ENCODE measurements around the gene HTRA3. TPM values are rescaled to one million over a fixed set of nuclear protein-coding genes. Genes with fewer than 3 reads are reported as not detected.

HTRA3 gene
- total and polyA plus RNA-seq, 3 donors from 2014 or later = 6.1 to 17.3 (median 12.2) TPM

DNA sequence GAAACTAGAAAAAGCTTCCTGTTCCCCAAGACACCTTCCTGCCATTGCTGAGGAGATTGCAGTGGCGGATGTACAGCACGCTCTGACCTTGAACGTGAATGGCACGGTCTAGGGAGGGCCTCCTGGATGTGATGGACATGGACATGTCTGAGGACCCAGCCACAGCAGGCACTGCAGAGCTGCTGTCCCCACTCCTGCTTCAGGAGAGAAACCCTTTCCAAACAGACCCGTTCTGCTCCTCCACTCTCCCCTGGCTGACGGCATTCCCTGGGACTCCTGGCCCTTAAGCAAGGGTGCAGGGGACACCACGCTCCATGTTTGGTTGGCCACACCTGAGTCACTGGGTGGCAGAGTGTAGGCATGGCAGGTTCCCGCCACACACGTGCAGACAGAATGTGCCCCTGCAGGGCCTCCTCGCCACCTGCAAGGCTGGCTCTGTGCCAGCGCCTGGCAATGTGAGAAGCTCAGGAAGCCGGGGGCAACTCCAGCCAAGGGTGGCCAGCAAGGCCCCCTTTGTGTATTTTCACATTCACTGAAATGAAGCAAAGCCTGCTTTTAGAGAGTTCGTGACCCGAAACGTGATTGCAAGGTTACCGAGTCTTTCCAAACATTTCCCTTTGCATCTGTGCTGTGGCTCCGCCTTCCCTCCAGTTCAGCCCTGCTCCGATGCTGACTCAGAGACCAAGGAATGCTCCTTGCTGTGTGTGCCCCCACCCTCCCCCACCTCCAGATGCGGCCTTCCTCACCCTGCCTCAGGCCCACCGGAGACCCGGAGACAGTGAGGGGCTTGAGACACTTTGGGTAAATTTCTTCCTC, 46.1 kb downstream of the HTRA3 start:
- 39 to 49% methylated on average over 20 to 21 of the region's 21 CpGs for WGBS, 2 donors
- Histone ChIP-seq H3K4me3 (no peak overlapping the region), H3K9me3 (no peaks in the 10 kb centered on the region), H3K27me3 (no peaks in the 10 kb centered on the region), H3K4me1 (peaks cover 15% of the 10 kb centered on the region), H3K36me3 (ENCODE audit: low read depth, missing control alignments) (no peaks in the 10 kb centered on the region), H3K27ac (no peak overlapping the region)
- peak; percentile 49 for DNase-seq
- intact Hi-C loops (cut with DNase I; ENCODE audit: low total_unique reads) = no loop called here
- TF ChIP-seq POLR2A (IDR thresholded peaks at IDR 0.05) = no peak
- TF ChIP-seq, protein P1, sequence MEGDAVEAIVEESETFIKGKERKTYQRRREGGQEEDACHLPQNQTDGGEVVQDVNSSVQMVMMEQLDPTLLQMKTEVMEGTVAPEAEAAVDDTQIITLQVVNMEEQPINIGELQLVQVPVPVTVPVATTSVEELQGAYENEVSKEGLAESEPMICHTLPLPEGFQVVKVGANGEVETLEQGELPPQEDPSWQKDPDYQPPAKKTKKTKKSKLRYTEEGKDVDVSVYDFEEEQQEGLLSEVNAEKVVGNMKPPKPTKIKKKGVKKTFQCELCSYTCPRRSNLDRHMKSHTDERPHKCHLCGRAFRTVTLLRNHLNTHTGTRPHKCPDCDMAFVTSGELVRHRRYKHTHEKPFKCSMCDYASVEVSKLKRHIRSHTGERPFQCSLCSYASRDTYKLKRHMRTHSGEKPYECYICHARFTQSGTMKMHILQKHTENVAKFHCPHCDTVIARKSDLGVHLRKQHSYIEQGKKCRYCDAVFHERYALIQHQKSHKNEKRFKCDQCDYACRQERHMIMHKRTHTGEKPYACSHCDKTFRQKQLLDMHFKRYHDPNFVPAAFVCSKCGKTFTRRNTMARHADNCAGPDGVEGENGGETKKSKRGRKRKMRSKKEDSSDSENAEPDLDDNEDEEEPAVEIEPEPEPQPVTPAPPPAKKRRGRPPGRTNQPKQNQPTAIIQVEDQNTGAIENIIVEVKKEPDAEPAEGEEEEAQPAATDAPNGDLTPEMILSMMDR (IDR thresholded peaks at IDR 0.05) = no peak

DNA sequence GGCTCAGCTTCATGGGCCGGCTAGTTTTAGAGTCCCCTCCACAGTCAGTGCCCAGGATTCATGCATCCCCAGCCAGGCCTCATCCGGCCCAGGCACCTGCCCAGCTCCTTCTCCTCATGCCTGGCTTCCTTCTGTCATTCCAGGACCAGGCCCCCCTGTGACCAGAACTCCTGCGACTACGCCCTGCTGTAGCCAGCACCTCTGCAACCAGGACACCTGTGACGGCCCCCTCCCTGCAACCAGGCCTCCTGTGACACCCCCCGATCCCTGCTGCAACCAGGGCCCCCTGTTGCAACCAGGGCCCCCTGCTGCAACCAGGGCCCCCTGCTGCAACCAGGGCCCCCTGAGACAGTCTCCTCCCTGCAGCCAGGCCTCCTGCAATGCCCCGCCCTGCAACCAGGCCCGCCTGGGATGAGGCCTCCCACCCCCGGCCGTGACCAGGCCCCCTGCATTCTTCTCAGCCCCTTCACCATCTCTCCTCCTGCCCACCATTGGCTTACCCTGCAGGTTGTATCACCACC, 46.8 kb downstream of the HTRA3 start:
- peaks cover 15% of the 10 kb centered on the region for H3K4me1 ChIP-seq
- DNase-seq = peak; percentile 8
- 85 to 90% methylated on average over 8 to 10 of the region's 10 CpGs for WGBS, 2 donors
- H3K4me3 ChIP-seq = no peak overlapping the region
- no peaks in the 10 kb centered on the region for H3K36me3 ChIP-seq (ENCODE audit: low read depth, missing control alignments)
- intact Hi-C loops (cut with DNase I; ENCODE audit: low total_unique reads) = no loop called here
- no peaks in the 10 kb centered on the region for H3K27me3 ChIP-seq
- H3K9me3 ChIP-seq = no peaks in the 10 kb centered on the region
- no peak for TF ChIP-seq POLR2A (IDR thresholded peaks at IDR 0.05)
- TF ChIP-seq, protein P1 (IDR thresholded peaks at IDR 0.05) = no peak
- no peak overlapping the region for H3K27ac ChIP-seq

DNA sequence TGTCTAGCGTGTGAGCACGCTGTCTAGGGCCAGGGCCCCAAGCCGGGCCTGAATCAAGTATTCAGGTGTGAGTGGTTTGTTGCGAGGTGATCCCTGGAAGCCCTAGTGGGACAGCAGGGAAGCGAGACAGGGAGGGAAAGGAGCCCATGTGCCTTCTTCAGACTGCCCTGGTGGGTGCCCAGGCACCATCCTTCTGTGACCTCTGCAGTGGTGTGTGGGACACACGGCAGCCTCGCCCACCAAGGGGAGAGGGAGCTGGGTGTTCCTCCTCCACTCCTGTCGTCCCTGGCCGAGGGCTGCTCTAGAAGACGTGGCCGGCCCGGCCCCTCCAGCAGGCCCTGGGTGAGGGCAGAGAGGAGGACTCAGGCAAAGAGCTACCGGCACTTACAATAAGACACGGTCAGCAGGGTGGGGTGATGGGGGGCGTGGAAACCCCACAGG, 47.4 kb downstream of the HTRA3 start:
- H3K27ac ChIP-seq = no peak overlapping the region
- no peak for TF ChIP-seq POLR2A (IDR thresholded peaks at IDR 0.05)
- TF ChIP-seq, protein P1 (IDR thresholded peaks at IDR 0.05) = no peak
- no peaks in the 10 kb centered on the region for H3K27me3 ChIP-seq
- H3K36me3 ChIP-seq (ENCODE audit: low read depth, missing control alignments) = no peaks in the 10 kb centered on the region
- H3K4me1 ChIP-seq = peaks cover 15% of the 10 kb centered on the region
- no peak overlapping the region for H3K4me3 ChIP-seq
- DNase-seq = no peak
- intact Hi-C loops (cut with DNase I; ENCODE audit: low total_unique reads) = no loop called here
- 88 to 94% methylated on average over 12 to 15 of the region's 15 CpGs for WGBS, 2 donors
- no peaks in the 10 kb centered on the region for H3K9me3 ChIP-seq

DNA sequence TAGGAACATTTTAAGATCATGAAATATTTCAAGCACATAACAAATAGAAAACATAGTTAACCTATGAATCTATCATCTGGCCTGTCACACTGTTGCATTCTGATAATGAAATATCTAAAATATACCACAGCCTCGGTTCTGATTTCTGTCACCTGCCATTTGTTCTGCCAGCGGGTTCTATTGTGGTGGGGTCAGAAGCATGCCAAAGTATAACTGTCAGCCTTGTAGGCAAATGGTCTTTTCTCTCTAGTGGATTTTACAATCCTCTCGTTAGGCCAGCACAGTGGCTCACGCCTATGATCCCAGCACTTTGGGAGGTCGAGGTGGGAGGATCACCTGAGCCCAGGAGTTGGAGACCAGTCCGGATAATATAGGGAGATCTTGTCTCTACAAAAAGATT, 47.9 kb downstream of the HTRA3 start:
- Histone ChIP-seq H3K4me3 (no peak overlapping the region), H3K9me3 (no peaks in the 10 kb centered on the region), H3K27me3 (no peaks in the 10 kb centered on the region), H3K4me1 (peaks cover 15% of the 10 kb centered on the region), H3K36me3 (ENCODE audit: low read depth, missing control alignments) (no peaks in the 10 kb centered on the region), H3K27ac (no peak overlapping the region)
- no peak for TF ChIP-seq POLR2A (IDR thresholded peaks at IDR 0.05)
- TF ChIP-seq, protein P1 (IDR thresholded peaks at IDR 0.05) = no peak
- no peak for DNase-seq
- intact Hi-C loops (cut with DNase I; ENCODE audit: low total_unique reads) = no loop called here
- 93 to 94% methylated on average over 6 of the region's 6 CpGs for WGBS, 2 donors
